ENCODE results near the gene FYB2.

Gene FYB2

DNA sequence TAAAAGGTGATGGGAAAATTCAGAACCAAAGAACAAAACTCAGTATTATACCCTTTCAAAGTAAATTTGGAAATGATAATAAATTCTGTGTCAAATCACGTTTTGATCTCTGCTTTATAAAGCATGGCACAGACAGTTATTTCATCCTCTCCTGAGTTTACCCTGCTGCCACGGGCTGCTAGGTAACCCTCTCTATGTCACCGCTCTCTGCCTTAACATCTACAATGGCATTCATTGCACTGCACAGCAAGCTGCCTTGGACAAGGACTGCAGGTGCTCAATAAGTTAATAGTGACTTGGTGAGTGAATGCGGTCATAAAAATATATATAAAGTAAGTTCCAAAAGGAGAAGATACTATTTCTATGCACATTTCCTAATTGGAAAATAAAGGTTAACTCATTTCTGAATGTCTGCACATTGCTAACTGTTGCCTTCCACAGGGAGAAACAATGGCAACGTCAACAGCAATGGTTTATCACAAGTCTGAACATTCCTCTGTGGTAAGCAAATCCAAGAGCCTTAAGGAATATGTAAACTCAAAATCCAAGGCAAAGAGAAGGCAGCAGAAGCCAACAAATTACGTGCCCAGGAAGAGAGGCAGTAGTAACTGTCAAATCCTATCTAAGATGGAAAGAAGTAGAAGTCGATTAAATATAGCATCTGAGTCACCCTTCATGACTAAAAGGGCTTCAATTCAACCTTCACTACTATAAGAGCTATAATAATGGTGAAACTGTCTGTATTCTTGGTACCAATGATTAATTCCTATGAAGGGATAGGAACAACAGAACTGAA, 19.4 kb downstream of the FYB2 start:
- TF ChIP-seq, protein P1, sequence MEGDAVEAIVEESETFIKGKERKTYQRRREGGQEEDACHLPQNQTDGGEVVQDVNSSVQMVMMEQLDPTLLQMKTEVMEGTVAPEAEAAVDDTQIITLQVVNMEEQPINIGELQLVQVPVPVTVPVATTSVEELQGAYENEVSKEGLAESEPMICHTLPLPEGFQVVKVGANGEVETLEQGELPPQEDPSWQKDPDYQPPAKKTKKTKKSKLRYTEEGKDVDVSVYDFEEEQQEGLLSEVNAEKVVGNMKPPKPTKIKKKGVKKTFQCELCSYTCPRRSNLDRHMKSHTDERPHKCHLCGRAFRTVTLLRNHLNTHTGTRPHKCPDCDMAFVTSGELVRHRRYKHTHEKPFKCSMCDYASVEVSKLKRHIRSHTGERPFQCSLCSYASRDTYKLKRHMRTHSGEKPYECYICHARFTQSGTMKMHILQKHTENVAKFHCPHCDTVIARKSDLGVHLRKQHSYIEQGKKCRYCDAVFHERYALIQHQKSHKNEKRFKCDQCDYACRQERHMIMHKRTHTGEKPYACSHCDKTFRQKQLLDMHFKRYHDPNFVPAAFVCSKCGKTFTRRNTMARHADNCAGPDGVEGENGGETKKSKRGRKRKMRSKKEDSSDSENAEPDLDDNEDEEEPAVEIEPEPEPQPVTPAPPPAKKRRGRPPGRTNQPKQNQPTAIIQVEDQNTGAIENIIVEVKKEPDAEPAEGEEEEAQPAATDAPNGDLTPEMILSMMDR (IDR thresholded peaks at IDR 0.05; ENCODE audit: low read depth, low read length, missing control alignments) = no peak
- DNase-seq (ENCODE audit: low read depth) = no peak
- no peak overlapping the region for H3K4me3 ChIP-seq (ENCODE audit: low read depth, low read length)

DNA sequence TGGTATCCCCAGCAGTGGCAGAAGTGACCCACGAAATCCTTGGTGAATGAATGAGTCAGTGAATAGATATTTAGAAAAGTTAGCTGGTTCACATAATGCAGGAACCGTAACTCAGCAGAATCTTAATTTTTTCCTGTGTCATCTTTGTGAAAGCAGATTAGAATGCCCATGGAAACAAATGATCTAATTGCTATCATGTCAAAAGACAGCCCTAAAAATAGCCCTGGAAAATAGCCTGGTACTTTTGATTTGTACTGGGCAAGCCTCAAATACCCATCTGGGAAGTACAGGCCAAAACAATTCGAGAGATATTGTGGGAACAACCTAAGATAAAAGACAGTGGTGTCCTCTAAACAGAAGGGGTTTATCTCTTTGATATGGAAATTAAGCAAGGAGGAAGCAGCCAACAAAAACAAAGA, 21.1 kb downstream of the FYB2 start:
- no peak overlapping the region for H3K4me3 ChIP-seq (ENCODE audit: low read depth, low read length)
- TF ChIP-seq, protein P1 (IDR thresholded peaks at IDR 0.05; ENCODE audit: low read depth, low read length, missing control alignments) = no peak
- no peak for DNase-seq (ENCODE audit: low read depth)

DNA sequence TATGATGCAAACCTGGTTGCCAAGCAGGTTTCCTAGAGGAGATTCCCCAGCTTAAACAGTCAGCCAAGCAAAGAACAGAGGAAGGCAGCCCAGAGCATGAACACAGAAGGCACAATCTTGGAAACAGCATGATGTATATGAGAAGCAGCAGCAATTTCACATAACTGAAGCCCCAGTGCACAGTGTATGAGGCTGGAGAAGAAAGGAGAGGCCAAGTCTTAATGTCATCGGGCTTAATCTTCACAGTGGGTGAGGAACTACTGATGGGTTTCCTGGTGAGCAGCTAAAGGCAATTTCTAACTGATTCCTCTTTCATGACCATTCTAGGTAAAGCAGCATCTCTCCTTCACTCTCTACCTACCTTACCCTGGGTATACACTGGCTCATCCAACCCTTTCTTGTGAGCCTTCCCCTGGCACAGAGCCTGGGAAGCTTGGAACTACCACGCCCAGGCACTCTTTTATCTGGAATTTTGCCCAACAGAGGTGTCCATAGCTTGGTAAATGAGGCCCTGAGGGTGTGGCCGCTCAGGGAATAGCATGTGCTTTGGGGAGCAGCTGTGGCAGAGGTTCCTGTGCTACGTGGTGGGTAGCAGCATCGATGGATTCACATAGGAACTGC, 22.0 kb downstream of the FYB2 start:
- TF ChIP-seq, protein P1 (IDR thresholded peaks at IDR 0.05; ENCODE audit: low read depth, low read length, missing control alignments) = no peak
- no peak overlapping the region for H3K4me3 ChIP-seq (ENCODE audit: low read depth, low read length)
- no peak for DNase-seq (ENCODE audit: low read depth)

DNA sequence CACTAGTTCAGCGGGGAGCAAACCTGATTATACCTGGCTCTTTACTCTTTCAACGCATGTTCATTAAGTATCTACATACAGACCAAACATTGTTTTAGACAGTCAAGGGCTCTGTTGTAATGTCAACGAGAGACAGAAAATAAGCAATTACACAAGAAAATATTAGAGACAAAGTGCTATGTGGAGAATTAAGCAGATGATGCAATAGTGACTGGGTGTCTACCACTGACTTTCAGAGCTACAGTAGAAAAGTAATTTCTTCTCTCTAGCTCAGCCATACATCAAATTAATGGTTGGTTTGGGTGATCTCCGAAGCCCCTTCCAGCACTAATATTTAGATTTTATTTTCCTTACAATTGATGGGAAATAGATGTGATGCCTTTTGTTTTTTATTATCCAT, 23.3 kb downstream of the FYB2 start:
- no peak for DNase-seq (ENCODE audit: low read depth)
- TF ChIP-seq, protein P1 (IDR thresholded peaks at IDR 0.05; ENCODE audit: low read depth, low read length, missing control alignments) = no peak
- no peak overlapping the region for H3K4me3 ChIP-seq (ENCODE audit: low read depth, low read length)

DNA sequence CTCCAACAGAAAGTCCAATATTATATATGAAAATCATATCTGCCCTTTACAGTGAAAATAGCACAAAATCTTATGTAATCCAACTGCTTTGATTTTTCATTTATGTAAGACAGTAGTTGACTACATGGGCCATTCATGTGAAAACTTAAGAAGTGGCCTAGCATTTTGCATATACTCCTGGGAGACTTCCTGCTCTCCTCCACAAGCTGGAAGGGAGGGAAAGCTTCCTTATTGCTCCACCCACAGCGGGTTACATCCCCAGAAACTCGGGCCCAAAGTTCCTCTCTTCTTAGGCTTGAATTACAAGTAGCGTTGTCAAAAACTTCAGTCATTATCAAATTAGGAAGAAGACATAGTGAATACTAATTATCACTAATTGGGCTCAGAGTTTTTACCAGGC, 29.2 kb downstream of the FYB2 start:
- TF ChIP-seq, protein P1 (IDR thresholded peaks at IDR 0.05; ENCODE audit: low read depth, low read length, missing control alignments) = no peak
- DNase-seq (ENCODE audit: low read depth) = no peak
- no peak overlapping the region for H3K4me3 ChIP-seq (ENCODE audit: low read depth, low read length)

DNA sequence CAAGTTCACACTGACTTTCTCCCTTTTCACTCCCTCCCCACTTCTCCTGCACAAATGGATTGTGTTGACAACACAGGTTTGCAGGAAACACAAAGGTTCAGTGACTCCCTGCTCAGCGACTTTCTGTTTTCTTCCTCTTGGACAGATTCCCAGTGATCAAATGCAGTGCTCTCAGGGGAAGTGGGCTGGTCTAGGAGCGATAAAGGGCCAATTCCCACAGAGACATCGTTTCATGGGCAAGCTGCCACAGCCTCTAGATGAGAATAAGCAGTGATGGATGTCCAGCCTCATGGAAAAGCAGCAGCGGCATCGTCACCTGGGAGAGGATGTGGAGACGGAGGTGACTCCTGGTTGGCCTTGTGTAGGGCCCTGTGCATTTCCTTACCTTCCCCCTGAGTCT, 30.6 kb downstream of the FYB2 start:
- no peak overlapping the region for H3K4me3 ChIP-seq (ENCODE audit: low read depth, low read length)
- TF ChIP-seq, protein P1 (IDR thresholded peaks at IDR 0.05; ENCODE audit: low read depth, low read length, missing control alignments) = no peak
- DNase-seq (ENCODE audit: low read depth) = no peak
